Measurements from ENCODE around the gene CFAP47.

The CFAP47 gene

GRCh38 chrX:36241397-36241796 is 321.9 kb downstream of the CFAP47 start:
- DNase-seq (ENCODE audit: low read depth) = no peak

GRCh38 chrX:36266155-36266554 is 346.6 kb downstream of the CFAP47 start:
- DNase-seq (ENCODE audit: low read depth) = no peak

- no peak for DNase-seq (ENCODE audit: low read depth)
Measured at GRCh38 chrX:36310136-36310535, 390.6 kb downstream of the CFAP47 start.

- no peak for DNase-seq (ENCODE audit: low read depth)
Measured at GRCh38 chrX:36314303-36314702, 394.8 kb downstream of the CFAP47 start.

GRCh38 chrX:36334572-36334971 is 415.0 kb downstream of the CFAP47 start:
- DNase-seq (ENCODE audit: low read depth) = no peak

GRCh38 chrX:36336751-36337150 is 417.2 kb downstream of the CFAP47 start:
- DNase-seq (ENCODE audit: low read depth) = no peak

- DNase-seq (ENCODE audit: low read depth) = no peak
Measured at GRCh38 chrX:36344301-36344700, 424.8 kb downstream of the CFAP47 start.

GRCh38 chrX:36348509-36348908 is 429.0 kb downstream of the CFAP47 start:
- no peak for DNase-seq (ENCODE audit: low read depth)

GRCh38 chrX:36357855-36358254 is 438.3 kb downstream of the CFAP47 start:
- DNase-seq (ENCODE audit: low read depth) = no peak

- DNase-seq (ENCODE audit: low read depth) = no peak
Measured at GRCh38 chrX:36364262-36364661, 444.7 kb downstream of the CFAP47 start.

GRCh38 chrX:36383495-36383894 is 464.0 kb downstream of the CFAP47 start:
- DNase-seq (ENCODE audit: low read depth) = no peak

- no peak for DNase-seq (ENCODE audit: low read depth)
Measured at GRCh38 chrX:36388901-36389300, 469.4 kb downstream of the CFAP47 start.

GRCh38 chrX:36401774-36402173 is 482.2 kb downstream of the CFAP47 start:
- DNase-seq (ENCODE audit: low read depth) = no peak

- no peak for DNase-seq (ENCODE audit: low read depth)
Measured at GRCh38 chrX:36407836-36408235, 488.3 kb downstream of the CFAP47 start.

GRCh38 chrX:36414056-36414455 is 494.5 kb downstream of the CFAP47 start:
- DNase-seq (ENCODE audit: low read depth) = no peak

GRCh38 chrX:36422368-36422767 is 502.8 kb downstream of the CFAP47 start:
- no peak for DNase-seq (ENCODE audit: low read depth)

- peak; percentile 51 for DNase-seq (ENCODE audit: low read depth)
Measured at GRCh38 chrX:36431819-36432218, 512.3 kb downstream of the CFAP47 start.

GRCh38 chrX:36434522-36434921 is 515.0 kb downstream of the CFAP47 start:
- DNase-seq (ENCODE audit: low read depth) = no peak

Measured in iris pigment epithelial cell (primary cell).